AML-193 (cell line): Measurements from ENCODE around the gene OXT.

Source experiments
- DNase-seq, 2 experiments: peaks; one replicate each; lab custom pipeline; 2025; lab: John Stamatoyannopoulos, UW

The OXT gene

DNA sequence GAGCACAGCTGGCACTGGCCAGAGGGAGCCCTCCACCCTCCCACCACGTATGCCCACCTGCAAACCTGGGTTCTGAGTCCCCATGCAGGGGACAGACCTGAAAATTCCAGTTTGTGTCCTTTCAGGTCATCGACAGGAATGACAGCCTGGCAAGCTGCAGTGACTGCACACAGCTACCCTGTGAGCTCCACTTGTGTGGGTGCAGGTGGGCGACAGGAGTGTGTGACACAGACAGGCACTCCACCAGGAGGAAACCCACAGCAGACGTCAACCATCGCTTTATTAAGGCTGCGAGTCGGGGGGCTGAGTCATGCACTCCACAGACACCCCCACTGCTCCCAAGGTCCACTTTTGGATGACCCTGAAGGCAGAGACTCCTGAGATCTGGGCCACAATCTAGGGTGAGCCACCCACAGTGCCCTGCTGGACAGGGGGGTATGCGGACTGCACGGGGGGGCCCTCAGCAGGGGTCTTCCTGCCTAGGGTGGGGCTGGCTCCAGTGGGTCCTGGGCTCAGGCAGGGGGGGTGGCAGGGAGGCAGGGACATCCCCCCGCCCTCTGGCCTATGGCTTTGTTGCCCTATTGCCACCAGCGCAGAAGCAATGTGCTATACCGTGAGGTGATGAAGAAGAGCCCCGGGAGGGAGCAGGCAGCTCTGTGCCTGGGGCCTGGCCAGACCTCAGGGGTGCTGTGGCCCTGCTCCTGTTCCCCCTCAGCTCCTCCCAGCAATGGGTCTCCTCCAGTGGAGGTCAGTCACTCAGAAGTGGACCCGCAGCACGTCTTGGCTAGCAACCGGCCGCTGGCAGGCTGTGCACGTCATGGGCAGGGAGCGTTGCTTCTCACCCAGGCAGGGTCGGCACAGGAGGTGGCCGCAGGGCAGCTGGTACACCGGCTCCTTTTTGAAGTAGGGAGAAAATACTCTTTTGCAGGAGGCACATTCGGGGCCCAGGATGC, 38.2 kb downstream of the OXT start:
- no peak for DNase-seq

DNA sequence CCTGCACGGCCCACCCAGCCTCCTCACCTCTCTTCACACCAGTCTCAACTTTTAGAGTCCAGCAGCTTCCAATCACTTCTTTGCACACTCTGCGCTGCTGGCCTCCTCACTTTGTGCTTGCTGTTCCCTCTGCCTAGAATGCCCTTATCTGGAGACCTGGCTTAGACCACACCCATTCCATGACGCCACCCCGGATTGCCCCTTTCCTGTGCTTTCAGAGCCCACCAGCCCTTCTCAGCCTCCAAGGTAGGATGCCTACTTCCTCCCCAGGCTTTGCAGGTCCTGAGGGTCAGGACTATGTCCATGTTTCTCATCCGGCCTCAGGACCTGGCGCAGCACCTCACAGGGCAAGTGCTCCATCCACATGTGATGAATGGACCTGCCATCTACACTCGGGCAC, 40.1 kb downstream of the OXT start:
- DNase-seq: no peak

DNA sequence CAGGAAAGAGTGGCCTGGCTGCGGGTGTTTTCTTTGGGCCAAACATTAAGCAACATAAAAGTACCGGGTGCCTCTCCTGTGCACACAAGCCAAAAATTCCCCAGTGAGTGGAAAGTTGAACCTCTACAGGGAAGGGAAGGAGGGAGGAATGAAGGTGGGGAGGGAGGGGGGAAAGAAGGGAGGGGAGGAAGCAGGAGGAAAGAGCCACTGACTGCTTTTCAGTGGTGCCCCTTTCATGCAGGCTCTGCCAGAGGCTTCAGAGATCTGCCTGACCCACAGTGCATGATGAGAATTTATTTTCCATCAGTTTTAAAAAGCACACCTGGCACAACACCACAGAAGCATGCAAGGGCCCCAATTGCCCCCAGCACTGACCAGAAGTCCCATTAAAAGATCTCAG, 40.6 kb downstream of the OXT start:
- no peak for DNase-seq

DNA sequence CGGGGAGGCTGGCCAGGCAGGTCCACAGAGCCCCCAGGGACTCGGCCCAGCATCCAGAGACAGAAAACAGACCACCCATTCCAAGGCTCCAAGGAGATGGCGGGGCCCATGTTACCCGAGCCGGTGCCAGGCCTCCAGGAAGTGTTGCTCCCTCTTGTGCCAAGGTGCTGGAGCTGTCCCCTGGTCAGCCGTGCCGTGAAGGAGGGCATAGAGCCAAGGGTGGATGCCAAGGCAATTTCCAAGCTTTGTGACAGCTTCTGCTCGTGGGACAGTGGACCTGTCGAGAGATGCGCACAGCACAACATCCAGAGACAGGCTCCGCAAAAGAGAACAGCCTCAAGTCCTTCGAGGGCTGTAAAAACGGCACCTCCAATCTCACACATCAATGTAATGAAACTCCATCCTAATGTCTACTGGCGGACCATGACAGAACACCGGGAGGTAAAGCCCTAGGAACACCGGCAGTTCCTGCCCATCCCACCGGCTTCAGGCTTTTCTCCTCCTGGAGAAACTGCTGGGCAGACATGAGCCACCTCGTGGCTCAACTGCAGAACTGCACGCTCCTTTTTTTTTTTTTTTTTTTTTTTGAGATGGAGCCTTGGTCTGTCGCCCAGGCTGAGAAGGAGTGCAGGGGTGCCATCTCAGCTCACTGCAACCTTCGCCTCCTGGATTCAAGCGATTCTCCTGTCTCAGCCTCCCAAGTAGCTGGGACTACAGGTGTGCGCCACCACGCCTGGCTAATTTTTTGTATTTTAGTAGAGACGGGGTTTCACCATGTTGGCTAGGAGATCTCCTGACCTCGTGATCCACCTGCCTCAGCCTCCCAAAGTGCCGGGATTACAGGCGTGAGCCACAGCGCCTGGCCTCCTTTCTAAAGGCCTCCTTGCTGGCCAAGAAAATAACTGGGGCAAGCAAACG, 44.0 kb downstream of the OXT start:
- DNase-seq: peak; percentile 15 to 36

DNA sequence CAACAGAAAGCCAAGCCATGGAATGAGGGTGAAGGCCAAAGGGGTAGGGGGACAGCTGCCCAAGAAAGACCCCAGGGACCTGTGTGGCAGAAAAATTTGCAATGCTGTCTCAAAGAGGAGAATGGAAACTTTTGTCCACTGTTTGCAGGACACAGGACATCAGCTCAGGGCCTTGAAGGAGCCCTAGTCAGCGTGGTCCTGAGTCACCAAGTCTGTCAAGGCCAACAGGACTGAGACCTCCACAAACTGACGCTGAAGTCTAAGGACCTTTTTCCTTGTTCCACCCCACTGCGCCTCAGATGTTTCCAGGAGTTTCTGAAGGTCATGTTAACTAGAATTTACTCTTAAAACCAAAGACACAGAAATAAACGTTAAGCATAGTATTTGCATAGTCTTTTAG, 44.9 kb downstream of the OXT start:
- no peak for DNase-seq

DNA sequence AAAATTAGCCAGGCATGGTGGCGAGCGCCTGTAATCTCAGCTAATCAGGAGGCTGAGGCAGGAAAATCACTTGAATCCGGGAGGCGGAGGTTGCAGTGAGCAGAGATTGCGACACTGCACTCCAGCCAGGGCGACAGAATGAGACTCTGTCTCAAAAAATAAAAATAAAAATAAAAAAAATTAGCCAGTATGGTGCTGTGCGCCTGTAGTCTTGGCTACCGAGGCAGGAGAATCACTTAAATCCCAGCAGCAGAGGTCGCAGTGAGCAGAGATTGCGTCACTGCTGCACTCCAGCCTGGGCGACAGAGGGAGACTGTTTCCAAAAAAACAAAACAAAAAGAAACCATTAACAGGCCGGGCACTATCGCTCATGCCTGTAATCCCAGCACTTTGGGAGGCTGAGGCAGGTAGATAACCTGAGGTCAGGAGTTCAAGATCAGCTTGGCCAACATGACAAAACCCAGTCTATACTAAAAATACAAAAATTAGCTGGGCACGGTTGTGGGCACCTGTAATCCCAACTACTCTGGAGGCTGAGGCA, 46.5 kb downstream of the OXT start:
- peak; percentile 78 to 80 for DNase-seq

DNA sequence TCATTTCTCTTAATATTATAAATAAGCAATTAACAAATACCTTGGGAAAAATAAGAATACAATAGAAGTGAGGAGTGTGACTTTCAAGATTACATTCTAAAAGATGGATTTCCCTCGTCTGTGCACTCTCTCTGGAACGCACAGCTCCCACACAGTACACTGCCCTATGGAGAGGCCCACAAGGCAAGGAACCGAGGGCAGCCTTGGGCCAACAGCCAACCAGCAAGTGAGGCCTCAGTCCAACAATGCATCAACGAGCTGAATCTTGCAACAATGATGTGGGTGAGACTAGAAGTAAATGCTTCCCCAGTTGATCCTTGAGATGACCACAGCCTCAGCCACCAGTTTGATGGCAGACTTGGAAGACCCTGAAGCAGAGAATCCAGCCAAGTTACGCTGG, 47.6 kb downstream of the OXT start:
- no peak for DNase-seq

DNA sequence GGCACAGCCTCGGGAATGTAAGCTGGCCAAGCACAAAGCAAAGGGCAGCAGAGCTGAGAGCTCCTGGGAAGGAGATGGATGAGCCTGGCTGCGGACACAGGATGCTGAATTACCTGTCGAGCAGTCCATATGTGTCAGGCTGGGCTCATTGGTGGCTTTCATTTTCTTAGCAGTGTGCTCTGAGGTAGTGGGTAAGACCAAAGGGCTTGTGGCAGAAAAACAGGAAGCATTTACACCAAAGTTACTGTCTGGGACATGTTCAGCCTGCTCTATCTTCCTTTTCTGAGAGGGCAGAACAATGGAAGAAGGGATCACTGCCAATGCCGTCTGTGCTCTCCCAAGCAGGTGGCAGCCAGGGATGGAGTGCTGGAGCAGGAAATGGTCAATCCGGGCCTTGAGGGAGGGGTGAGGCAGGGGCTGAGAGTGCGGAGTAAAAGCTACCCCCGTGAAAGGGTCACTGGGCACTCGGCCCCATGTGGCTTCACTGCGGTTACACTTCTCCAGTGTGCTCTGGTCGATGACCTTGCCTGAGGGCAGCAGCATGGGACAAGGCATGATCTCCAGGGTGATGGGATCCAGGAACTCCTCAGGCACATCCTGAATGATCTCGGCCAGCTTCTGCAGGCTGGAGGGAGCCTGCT, 50.0 kb downstream of the OXT start:
- no peak for DNase-seq
